LNCAP (cell line): ENCODE results near the gene RPL22L1.

Experiments
- TF ChIP-seq, protein P1 (sequence below): fragments of 450-650 bp; IDR thresholded peaks from 2 replicates; pipeline ENCODE4 v1.5.1; 2017; ENCODE audit warnings: mild to moderate bottlenecking

RPL22L1 gene

DNA sequence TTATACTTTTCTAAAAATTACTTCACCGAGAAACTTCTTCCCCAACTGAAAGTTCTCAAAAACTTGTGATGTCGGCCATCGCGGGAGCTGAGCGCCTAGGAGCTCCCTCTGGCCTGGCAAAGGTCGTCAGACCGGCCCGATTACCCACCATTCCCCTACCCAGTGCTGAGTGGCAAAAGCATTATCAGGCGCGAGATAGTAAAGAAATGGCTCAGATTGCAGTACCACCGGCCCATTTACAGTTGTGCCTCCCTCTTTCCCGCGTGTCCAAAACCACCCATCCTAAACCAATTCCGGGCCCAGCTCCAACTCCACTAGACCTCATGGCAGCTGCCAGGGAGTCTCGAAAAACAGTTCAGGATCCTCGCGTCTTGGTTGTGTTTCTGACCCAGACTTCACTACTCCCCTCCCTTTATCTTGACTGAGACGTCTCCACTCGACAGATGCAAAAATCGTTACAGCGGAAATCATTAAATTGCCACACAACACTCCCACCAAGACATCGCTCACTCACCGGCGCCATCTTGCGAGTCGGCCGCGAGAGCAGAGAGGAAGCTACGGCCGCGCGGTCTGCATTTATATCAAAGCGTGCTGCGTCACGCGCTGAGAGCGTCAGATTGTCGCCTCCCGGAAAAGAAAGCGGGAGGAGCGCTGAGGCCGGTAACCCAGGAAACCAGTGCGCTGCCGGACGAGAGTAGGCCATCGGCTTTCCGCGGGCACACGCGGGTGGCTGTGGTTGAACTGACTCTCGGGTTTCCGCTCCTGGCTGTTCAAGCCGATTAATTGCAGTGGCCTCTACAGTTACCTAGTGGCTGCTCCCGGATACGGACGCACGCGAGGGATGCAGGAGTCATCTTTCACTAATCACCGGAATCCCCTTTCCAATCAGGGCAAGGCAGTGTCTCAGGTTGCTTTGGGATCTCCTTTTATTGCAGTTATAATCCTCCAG lies at the start of gene RPL22L1:
Gene RPL22L1 (minus strand): TSS at position 551 of the 949 bp plus-strand sequence. CDS start 28 bp downstream, at position 523.
- TF ChIP-seq, protein P1, sequence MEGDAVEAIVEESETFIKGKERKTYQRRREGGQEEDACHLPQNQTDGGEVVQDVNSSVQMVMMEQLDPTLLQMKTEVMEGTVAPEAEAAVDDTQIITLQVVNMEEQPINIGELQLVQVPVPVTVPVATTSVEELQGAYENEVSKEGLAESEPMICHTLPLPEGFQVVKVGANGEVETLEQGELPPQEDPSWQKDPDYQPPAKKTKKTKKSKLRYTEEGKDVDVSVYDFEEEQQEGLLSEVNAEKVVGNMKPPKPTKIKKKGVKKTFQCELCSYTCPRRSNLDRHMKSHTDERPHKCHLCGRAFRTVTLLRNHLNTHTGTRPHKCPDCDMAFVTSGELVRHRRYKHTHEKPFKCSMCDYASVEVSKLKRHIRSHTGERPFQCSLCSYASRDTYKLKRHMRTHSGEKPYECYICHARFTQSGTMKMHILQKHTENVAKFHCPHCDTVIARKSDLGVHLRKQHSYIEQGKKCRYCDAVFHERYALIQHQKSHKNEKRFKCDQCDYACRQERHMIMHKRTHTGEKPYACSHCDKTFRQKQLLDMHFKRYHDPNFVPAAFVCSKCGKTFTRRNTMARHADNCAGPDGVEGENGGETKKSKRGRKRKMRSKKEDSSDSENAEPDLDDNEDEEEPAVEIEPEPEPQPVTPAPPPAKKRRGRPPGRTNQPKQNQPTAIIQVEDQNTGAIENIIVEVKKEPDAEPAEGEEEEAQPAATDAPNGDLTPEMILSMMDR = no peak

DNA sequence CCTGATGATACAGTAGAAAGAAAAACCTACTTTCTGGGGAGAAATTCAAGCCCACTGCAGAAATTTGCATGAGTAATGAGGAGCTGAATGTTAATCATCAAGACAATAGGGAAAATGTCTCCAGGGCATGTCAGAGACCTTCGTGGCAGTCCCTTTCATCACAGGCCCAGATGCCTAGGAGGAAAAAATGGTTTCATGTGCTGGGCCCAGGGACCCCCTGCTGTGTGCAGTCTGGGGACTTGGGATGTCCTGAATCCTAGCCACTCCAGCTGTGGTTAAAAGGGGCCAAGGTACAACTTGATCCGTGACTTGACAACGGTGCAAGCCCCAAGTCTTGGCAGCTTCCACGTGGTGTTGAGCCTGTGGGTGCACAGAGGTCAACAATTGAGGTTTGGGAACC lies 48.7 kb upstream of the RPL22L1 start:
- TF ChIP-seq, protein P1 = no peak

DNA sequence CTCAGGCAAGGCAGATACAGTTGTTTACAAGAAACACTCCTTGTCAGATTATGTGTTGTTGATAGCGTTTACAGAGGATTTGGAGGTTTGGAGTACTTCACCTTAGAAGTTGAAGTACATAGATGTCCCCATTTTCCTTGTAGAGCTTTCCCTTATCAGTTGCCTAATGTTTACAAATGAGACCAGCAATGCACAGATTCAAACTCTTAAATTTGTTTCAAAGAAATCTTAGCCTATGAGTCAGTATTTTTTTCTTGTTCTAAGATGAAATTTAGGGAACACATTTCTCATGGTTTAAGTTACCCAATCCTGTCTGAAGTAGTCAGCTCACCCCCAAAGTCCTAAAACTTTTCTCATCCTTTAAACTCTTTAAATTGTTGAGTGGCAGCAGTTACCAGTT lies 44.7 kb upstream of the RPL22L1 start:
- TF ChIP-seq, protein P1 = no peak

DNA sequence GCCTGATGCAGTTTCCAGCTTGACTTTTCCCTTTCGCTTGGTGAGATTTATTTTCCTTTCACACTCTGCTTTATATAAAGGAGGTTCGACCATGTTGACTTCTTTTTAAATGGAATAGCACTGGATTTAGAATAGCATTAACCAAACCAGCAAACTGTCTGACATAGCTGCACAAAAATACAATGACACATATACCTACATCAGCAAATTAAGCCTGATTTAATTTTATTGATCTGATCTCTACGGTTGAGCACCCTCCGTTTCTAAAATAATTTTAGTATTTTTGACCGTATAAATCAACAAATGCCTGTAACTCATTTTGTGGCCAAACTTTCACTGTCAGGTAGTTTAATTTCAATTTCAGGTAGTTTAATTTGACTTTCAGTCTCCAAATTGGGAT lies 44.2 kb upstream of the RPL22L1 start:
- TF ChIP-seq, protein P1 = no peak

DNA sequence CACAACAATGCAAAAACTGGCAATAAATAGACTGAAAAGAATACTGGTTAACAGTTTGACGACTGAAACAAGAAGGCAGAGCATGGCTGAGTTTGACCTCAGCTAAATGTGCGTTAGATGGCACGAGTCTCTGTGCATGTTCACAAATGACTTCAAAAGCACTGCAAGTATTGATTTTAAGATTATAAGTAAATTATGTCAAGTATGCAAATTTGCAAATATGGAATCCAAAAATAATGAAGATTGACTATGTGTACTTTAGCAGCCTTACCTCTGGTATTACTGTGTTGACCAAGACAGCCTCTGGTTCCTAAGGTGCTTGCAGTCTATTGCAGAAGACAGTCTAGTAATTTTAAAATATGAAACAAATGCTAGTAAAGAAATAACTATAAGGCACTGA lies 41.1 kb upstream of the RPL22L1 start:
- TF ChIP-seq, protein P1 = no peak

DNA sequence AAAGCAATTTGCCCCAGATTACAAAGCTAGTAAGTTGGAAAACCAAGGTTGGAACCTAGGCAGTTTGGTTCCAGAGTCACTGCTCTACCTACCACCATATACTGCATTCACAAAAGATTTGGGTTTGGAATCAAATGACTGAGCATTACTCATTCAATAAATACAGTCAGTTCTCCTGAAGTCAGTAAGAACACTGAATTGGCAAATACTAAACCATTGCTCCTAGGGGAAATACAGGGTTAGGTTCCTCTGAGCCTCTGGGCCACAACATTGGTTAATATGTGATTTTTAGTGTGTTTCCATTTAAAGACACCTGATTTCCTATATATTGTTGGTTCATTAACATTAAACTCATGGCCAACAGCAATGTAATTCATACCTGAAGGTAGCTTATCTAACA lies 40.5 kb upstream of the RPL22L1 start:
- TF ChIP-seq, protein P1 = no peak

DNA sequence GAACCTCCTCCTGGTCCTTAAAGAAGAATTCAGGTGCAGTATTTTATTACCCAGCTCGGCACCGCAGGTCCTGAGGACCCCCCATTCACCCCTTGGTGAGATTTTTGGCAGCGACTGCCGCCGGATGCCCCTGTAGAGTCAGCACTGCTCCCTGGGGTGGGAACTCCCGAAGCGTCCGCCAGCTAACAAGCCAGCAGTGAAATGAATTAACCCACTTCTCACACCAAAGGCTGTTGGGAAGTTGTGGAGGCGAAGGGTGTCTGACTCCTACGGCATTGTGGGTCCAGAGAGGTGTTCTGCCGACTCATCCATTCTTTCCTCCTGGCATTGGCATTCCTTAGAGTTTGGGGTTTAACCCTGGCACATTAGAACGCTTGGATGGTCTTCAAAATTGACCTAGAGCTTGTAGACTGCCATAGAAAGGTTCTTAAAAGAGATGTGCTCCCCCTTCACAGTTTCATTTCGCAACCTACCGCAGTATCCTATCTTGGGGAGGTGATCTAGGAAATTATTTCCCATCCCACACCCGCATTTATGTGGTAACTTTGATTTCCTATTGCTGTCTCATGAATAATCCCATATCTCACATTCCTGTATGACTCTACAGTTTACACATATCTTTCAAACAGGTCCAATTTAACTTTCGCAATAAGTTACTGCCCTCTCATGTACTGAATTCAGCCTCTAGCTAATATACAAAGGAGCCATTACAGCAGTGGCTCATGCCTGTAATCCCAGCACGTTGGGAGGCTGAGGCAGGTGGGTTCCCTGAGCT lies 39.3 kb upstream of the RPL22L1 start:
- TF ChIP-seq, protein P1 = no peak
